ENCODE results near the gene VGLL3.

The VGLL3 gene

GRCh38 chr3:86985181-86985826 lies 5.6 kb downstream of the VGLL3 start:
- Histone ChIP-seq H3K4me3 (ENCODE audit: low read length, poor library complexity, severe bottlenecking) (no peak overlapping the region), H4K20me1 (ENCODE audit: insufficient read depth, low read length, poor library complexity, severe bottlenecking) (no peaks in the 10 kb centered on the region), H3F3A (ENCODE audit: low read depth) (no peaks in the 10 kb centered on the region), H3K79me2 (ENCODE audit: insufficient read depth, low read length) (no peaks in the 10 kb centered on the region), H3K9me2 (replicated peaks; ENCODE audit: low read depth, low read length) (no peaks in the 10 kb centered on the region), H3K4me2 (ENCODE audit: low read depth, low read length, poor library complexity, severe bottlenecking) (no peak overlapping the region), H3K9me3 (ENCODE audit: insufficient read depth, low read depth, low read length) (no peaks in the 10 kb centered on the region), H3K4me1 (ENCODE audit: insufficient read depth, low read length, poor library complexity, severe bottlenecking) (no peaks in the 10 kb centered on the region), H3K36me3 (ENCODE audit: insufficient read depth, low read length) (no peaks in the 10 kb centered on the region), H2AFZ (ENCODE audit: low read length) (no peak overlapping the region), H3K27me3 (ENCODE audit: insufficient read depth, low read length, poor library complexity, severe bottlenecking) (peaks cover 2% of the 10 kb centered on the region), H3K9ac (ENCODE audit: low read depth, low read length, poor library complexity, severe bottlenecking) (no peak overlapping the region)
- TF ChIP-seq CTCF (conservative IDR thresholded peaks at IDR 0.05; ENCODE audit: low read length) (no peak), EZH2phosphoT487 (IDR thresholded peaks at IDR 0.05; ENCODE audit: borderline replicate concordance) (no peak)

- no peaks in the 10 kb centered on the region for H3K4me1 ChIP-seq (ENCODE audit: insufficient read depth, low read length, poor library complexity, severe bottlenecking)
- H3K27me3 ChIP-seq (ENCODE audit: insufficient read depth, low read length, poor library complexity, severe bottlenecking): no peaks in the 10 kb centered on the region
- H2AFZ ChIP-seq (ENCODE audit: low read length): no peak overlapping the region
- no peak overlapping the region for H3K9ac ChIP-seq (ENCODE audit: low read depth, low read length, poor library complexity, severe bottlenecking)
- H3K9me3 ChIP-seq (ENCODE audit: insufficient read depth, low read depth, low read length): no peaks in the 10 kb centered on the region
- no peak overlapping the region for H3K4me3 ChIP-seq (ENCODE audit: low read length, poor library complexity, severe bottlenecking)
- no peaks in the 10 kb centered on the region for H3K79me2 ChIP-seq (ENCODE audit: insufficient read depth, low read length)
- no peak overlapping the region for H3K4me2 ChIP-seq (ENCODE audit: low read depth, low read length, poor library complexity, severe bottlenecking)
- no peaks in the 10 kb centered on the region for H4K20me1 ChIP-seq (ENCODE audit: insufficient read depth, low read length, poor library complexity, severe bottlenecking)
- H3F3A ChIP-seq (ENCODE audit: low read depth): no peaks in the 10 kb centered on the region
- TF ChIP-seq CTCF (conservative IDR thresholded peaks at IDR 0.05; ENCODE audit: low read length) (no peak), EZH2phosphoT487 (IDR thresholded peaks at IDR 0.05; ENCODE audit: borderline replicate concordance) (no peak)
- H3K9me2 ChIP-seq (replicated peaks; ENCODE audit: low read depth, low read length): no peaks in the 10 kb centered on the region
- H3K36me3 ChIP-seq (ENCODE audit: insufficient read depth, low read length): no peaks in the 10 kb centered on the region
These were observed 6.7 kb downstream of the VGLL3 start for GRCh38 chr3:86984271-86984670.

- no peak overlapping the region for H3K4me2 ChIP-seq (ENCODE audit: low read depth, low read length, poor library complexity, severe bottlenecking)
- no peaks in the 10 kb centered on the region for H4K20me1 ChIP-seq (ENCODE audit: insufficient read depth, low read length, poor library complexity, severe bottlenecking)
- no peak for TF ChIP-seq CTCF (conservative IDR thresholded peaks at IDR 0.05; ENCODE audit: low read length)
- no peak for TF ChIP-seq EZH2phosphoT487 (IDR thresholded peaks at IDR 0.05; ENCODE audit: borderline replicate concordance)
- H3K9me2 ChIP-seq (replicated peaks; ENCODE audit: low read depth, low read length): no peaks in the 10 kb centered on the region
- H3K9me3 ChIP-seq (ENCODE audit: insufficient read depth, low read depth, low read length): no peaks in the 10 kb centered on the region
- no peaks in the 10 kb centered on the region for H3K79me2 ChIP-seq (ENCODE audit: insufficient read depth, low read length)
- no peaks in the 10 kb centered on the region for H3F3A ChIP-seq (ENCODE audit: low read depth)
- no peaks in the 10 kb centered on the region for H3K36me3 ChIP-seq (ENCODE audit: insufficient read depth, low read length)
- no peaks in the 10 kb centered on the region for H3K27me3 ChIP-seq (ENCODE audit: insufficient read depth, low read length, poor library complexity, severe bottlenecking)
- H3K4me1 ChIP-seq (ENCODE audit: insufficient read depth, low read length, poor library complexity, severe bottlenecking): no peaks in the 10 kb centered on the region
- no peak overlapping the region for H3K9ac ChIP-seq (ENCODE audit: low read depth, low read length, poor library complexity, severe bottlenecking)
- H3K4me3 ChIP-seq (ENCODE audit: low read length, poor library complexity, severe bottlenecking): no peak overlapping the region
- H2AFZ ChIP-seq (ENCODE audit: low read length): no peak overlapping the region
These were observed 8.1 kb downstream of the VGLL3 start for GRCh38 chr3:86982883-86983282.

Data from Loucy (cell line).